22Rv1 (cell line): ENCODE data around the gene NKIRAS2.
A peak's percentile ranks its signal among the peaks of the same experiment; 100 is the strongest.

Source experiments
- H3K27ac ChIP-seq: fragments of 450-650 bp; 2 replicates; pipeline ENCODE4 v1.5.1; 2017
- CTCF ChIP-seq: fragments of 450-650 bp; IDR thresholded peaks from 2 replicates; pipeline ENCODE4 v1.5.1; 2017; ENCODE audit warnings: mild to moderate bottlenecking
- ZFX ChIP-seq: fragments of 450-650 bp; IDR thresholded peaks from 2 replicates; pipeline ENCODE4 v1.6.1; 2017; ENCODE audit warnings: antibody characterized with exemption, borderline replicate concordance

Gene NKIRAS2

GRCh38 chr17:42071810-42072209 is 51.9 kb downstream of the NKIRAS2 start:
- H3K27ac ChIP-seq, result no peak overlapping the region
- TF ChIP-seq CTCF (no peak), ZFX (no peak)

- H3K27ac ChIP-seq, result no peak overlapping the region
- peak; percentile 59 for TF ChIP-seq CTCF
- TF ChIP-seq ZFX, result no peak
Measured at GRCh38 chr17:42072323-42073187, 52.7 kb downstream of the NKIRAS2 start.
